ENCODE data around the gene EVA1B. TPM values are rescaled to one million over a fixed set of nuclear protein-coding genes. Genes with fewer than 3 reads are reported as not detected.

Gene EVA1B
- total and polyA plus RNA-seq, 5 experiments from 2014 or later, result 0.16 to 2.4 (median 1.2) TPM

GRCh38 chr1:36306210-36306901 lies 17.1 kb downstream of the EVA1B start, which contains the start of gene SH3D21:
SH3D21 (plus strand) TSS chr1:36306368; CDS start chr1:36306421, 53 bp downstream.
- DNase-seq, result peak in 8 of 10 donors; percentile 40 to 74 (median 48)
- peak within 1 kb of the TSS; percentile 94 to 98 (median 96) for H3K4me3 Mint-ChIP-seq
- H3K9me3 Mint-ChIP-seq, result no peaks in the 10 kb centered on the region
- H3K36me3 Mint-ChIP-seq, result peaks cover 0 to 33% (median 2%) of the 10 kb centered on the region in 3 donors
- peaks cover 4 to 18% (median 13%) of the 10 kb centered on the region in 4 donors for H3K4me1 Mint-ChIP-seq
- peak within 1 kb of the TSS; percentile 68 to 98 (median 92) for H3K27ac Mint-ChIP-seq
- POLR2A ChIA-PET, result interaction anchor here (0.6 to 2.9 kb wide), 16 partner anchors 9 to 158 kb away, joined by 3 to 10 read pairs (median 4); partner anchors contain the start of genes EVA1B, LSM10 and THRAP3
- no peaks in the 10 kb centered on the region for H3K27me3 Mint-ChIP-seq
- ATAC-seq, result peak; percentile 46 to 48

DNA sequence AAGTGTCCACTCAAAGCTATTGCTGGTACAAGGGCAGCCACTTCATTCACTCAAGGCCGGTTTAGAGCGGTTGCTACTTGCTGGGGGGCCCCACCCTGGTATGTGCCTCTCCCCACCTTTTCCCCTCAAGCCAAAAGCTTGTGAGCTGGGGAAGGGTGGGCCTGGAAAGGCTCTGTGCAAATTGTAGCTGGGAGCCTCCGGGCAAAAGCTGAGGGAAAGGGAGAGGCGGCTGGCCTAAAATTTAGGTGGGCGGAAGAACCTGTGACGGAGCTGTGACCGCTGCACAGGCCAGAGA lies 17.6 kb downstream of the EVA1B start:
- POLR2A ChIA-PET, result interaction anchor here (1.1 to 2.9 kb wide), 7 partner anchors 12 to 155 kb away, joined by 3 to 10 read pairs (median 4); partner anchors contain the start of genes LSM10 and THRAP3
- ATAC-seq (no peak), DNase-seq (no peak)
- peaks cover 0 to 38% (median 7%) of the 10 kb centered on the region in 3 donors for H3K36me3 Mint-ChIP-seq
- H3K4me3 Mint-ChIP-seq, result peak overlapping the region; percentile 54 to 98 (median 95)
- no peaks in the 10 kb centered on the region for H3K27me3 Mint-ChIP-seq
- peaks cover 4 to 18% (median 13%) of the 10 kb centered on the region in 4 donors for H3K4me1 Mint-ChIP-seq
- H3K27ac Mint-ChIP-seq, result peak overlapping the region in 5 of 10 donors; percentile 59 to 97 (median 77)
- H3K9me3 Mint-ChIP-seq, result no peaks in the 10 kb centered on the region

GRCh38 chr1:36304970-36305914 lies 18.2 kb downstream of the EVA1B start:
- H3K27ac Mint-ChIP-seq, result peak overlapping the region in 8 of 10 donors; percentile 20 to 97 (median 69)
- H3K9me3 Mint-ChIP-seq, result no peaks in the 10 kb centered on the region
- POLR2A ChIA-PET, result interaction anchor here (1.3 to 2.9 kb wide), 6 partner anchors 11 to 154 kb away, joined by 3 to 10 read pairs (median 4); partner anchors contain the start of genes LSM10 and THRAP3
- H3K4me1 Mint-ChIP-seq, result peaks cover 4 to 24% (median 13%) of the 10 kb centered on the region in 4 donors
- no peaks in the 10 kb centered on the region for H3K27me3 Mint-ChIP-seq
- peak overlapping the region; percentile 54 to 98 (median 95) for H3K4me3 Mint-ChIP-seq
- ATAC-seq (no peak), DNase-seq (no peak)
- H3K36me3 Mint-ChIP-seq, result peaks cover 0 to 44% (median 12%) of the 10 kb centered on the region in 3 donors

DNA sequence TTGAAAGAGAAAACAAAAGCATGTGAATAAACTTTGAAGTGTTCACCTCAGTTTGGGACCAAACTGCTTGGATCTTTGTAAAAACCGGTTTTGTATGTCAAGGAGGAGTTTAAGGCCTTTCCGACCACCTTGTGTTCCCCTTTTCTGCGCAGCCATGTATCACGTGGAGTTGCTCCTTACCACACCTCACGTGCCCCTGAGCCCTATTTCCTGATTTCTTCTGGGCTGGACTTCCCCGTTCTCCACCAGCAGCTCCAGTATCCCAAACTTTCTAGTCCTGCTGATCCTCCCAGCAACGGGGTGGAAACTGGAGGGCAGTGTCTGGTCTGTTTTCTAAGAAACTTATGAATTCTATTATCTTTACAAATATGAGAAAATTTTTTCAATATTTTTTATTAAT lies 18.9 kb downstream of the EVA1B start:
- Mint-ChIP-seq H3K9me3 (no peaks in the 10 kb centered on the region), H3K27ac (peak overlapping the region in 2 of 10 donors; percentile 41 to 67), H3K4me1 (peaks cover 4 to 29% (median 14%) of the 10 kb centered on the region in 4 donors), H3K4me3 (no peak overlapping the region), H3K27me3 (no peaks in the 10 kb centered on the region), H3K36me3 (peaks cover 0 to 51% (median 12%) of the 10 kb centered on the region in 3 donors)
- DNase-seq, result no peak
- no peak for ATAC-seq
- POLR2A ChIA-PET, result no interaction called here

DNA sequence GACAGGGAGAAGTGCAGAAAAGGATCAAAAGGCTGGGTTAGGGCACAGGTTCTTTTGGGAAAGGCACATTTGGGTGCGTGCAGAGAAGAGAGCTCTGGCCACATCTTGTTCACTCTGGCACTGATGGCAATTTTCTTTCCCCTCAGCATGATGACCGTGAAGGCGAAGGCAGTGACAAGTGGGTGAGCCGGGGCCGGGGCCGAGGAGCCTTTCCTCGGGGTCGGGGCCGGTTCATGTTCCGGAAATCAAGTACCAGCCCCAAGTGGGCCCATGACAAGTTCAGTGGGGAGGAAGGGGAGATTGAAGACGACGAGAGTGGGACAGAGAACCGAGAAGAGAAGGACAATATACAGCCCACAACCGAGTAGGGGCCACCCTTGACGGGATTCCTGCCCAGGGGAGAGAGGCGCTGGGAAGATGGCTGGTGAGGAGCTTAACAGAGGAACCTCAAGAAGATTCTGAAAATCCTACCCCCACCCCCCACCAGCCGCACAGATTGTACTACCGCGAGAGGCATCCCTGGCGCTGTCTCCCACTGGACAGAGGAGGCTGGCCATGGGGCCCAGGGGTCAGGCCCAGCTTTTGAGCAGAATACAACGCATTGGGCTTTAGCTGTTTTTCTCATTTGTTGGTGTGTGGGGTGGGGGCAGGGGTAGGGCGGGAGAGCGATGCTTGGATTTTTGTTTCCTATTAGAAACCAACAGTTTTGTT lies 19.6 kb downstream of the EVA1B start:
- Mint-ChIP-seq H3K36me3 (peaks cover 0 to 56% (median 12%) of the 10 kb centered on the region in 3 donors), H3K27me3 (no peaks in the 10 kb centered on the region), H3K27ac (peak overlapping the region in 5 of 10 donors; percentile 19 to 47 (median 35)), H3K4me1 (peaks cover 4 to 29% (median 14%) of the 10 kb centered on the region in 4 donors), H3K4me3 (peak overlapping the region in 3 of 10 donors; percentile 15 to 34 (median 19)), H3K9me3 (no peaks in the 10 kb centered on the region)
- DNase-seq (no peak), ATAC-seq (no peak)
- POLR2A ChIA-PET, result no interaction called here

DNA sequence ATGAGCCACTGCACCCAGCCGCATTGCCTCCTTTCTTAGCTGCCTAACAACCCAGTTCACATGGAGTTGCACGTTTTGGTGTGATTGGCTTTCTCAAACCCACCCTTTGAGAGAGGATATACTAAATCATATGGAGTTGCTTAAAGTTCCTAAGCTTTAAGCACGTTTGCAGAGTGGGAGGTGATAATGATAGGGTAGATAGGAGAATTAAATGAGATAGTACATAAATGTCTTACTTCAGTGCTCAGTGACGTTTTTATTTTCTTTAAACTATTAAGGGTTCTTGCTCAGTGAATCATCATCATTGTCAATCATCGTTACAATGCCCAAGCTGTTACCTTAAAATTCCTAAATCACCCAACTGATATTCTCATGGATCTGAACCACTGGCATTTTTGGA lies 20.2 kb downstream of the EVA1B start:
- Mint-ChIP-seq H3K9me3 (no peaks in the 10 kb centered on the region), H3K36me3 (peaks cover 0 to 61% (median 12%) of the 10 kb centered on the region in 3 donors), H3K4me1 (peaks cover 4 to 29% (median 14%) of the 10 kb centered on the region in 4 donors), H3K27me3 (no peaks in the 10 kb centered on the region), H3K4me3 (peak overlapping the region in 1 of 10 donors; percentile 15), H3K27ac (peak overlapping the region in 3 of 10 donors; percentile 19 to 47 (median 35))
- no peak for ATAC-seq
- POLR2A ChIA-PET, result no interaction called here
- no peak for DNase-seq

DNA sequence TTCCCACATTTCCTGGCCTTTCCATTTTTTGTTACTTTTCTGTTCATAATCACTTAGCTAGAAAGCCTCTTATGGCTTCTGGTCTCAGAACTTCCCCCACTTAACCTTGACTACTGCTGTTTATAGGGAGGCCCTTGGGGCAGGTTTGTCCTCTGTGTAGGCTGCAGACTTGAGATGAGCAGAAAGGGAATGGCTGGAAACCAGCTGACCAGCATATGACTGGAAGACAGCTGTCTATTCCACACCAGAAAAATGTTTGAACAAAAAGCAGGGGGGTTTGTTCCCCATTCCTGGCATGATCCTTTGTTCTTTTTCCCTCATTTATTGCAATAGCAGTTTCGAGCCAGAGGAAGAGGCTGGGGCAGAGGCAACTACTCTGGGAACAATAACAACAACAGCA lies 22.2 kb downstream of the EVA1B start:
- H3K27me3 Mint-ChIP-seq, result no peaks in the 10 kb centered on the region
- H3K4me3 Mint-ChIP-seq, result no peak overlapping the region
- peaks cover 0 to 78% (median 12%) of the 10 kb centered on the region in 3 donors for H3K36me3 Mint-ChIP-seq
- DNase-seq, result no peak
- peak overlapping the region in 7 of 10 donors; percentile 5 to 69 (median 60) for H3K27ac Mint-ChIP-seq
- H3K4me1 Mint-ChIP-seq, result peaks cover 0 to 22% (median 4%) of the 10 kb centered on the region in 4 donors
- no peak for ATAC-seq
- POLR2A ChIA-PET, result no interaction called here
- no peaks in the 10 kb centered on the region for H3K9me3 Mint-ChIP-seq

DNA sequence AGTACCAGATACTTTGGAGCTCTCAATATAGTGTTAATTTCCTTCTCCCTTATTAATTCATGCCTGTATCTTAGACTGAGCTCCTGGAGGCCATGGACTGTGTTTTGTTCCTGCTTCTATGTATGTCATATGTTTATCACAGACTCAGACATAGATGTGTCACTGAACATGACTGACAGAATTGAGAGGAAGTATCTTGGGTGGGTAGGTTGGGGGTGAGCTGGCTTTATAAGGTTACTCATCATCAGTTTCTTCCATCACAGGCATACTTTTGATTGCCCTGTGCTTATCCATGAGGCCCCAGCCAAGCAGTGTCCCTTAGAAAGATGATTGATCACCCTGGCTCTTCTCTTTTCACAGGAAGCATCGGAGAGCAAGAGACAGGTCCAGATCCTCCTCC lies 22.9 kb downstream of the EVA1B start:
- Mint-ChIP-seq H3K4me3 (no peak overlapping the region), H3K9me3 (no peaks in the 10 kb centered on the region), H3K4me1 (peaks cover 0 to 20% (median 3%) of the 10 kb centered on the region in 4 donors), H3K27ac (peak overlapping the region in 7 of 10 donors; percentile 3 to 74 (median 46)), H3K36me3 (peaks cover 0 to 85% (median 12%) of the 10 kb centered on the region in 3 donors), H3K27me3 (no peaks in the 10 kb centered on the region)
- no peak for ATAC-seq
- no peak for DNase-seq
- POLR2A ChIA-PET, result no interaction called here

DNA sequence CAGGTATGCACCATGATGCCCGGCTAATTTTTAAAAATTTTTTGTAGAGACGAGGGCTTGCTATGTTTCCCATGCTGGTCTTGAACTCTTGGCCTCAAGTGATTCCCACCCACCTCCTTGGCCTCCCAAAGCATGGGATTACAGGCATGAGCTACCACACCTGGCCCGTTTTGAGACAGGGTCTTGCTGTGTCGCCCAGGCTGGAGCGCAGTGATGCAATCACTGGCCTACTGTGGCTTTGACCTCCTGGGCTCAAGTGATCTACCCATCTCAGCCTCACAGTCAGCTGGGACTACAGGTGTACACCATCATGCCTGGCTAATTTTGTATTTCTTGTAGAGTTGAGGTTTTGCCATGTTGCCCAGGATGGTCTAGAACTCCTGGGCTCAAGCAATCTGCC lies 24.8 kb downstream of the EVA1B start:
- DNase-seq (no peak), ATAC-seq (no peak)
- Mint-ChIP-seq H3K4me3 (no peak overlapping the region), H3K27me3 (no peaks in the 10 kb centered on the region), H3K4me1 (peaks cover 0 to 11% (median 3%) of the 10 kb centered on the region in 4 donors), H3K36me3 (peaks cover 0 to 91% (median 19%) of the 10 kb centered on the region in 3 donors), H3K27ac (peak overlapping the region in 1 of 10 donors; percentile 73), H3K9me3 (no peaks in the 10 kb centered on the region)
- POLR2A ChIA-PET, result interaction anchor here (0.6 kb wide), 1 partner anchor 208 kb away, joined by 3 read pairs; no protein-coding TSS in a partner anchor

DNA sequence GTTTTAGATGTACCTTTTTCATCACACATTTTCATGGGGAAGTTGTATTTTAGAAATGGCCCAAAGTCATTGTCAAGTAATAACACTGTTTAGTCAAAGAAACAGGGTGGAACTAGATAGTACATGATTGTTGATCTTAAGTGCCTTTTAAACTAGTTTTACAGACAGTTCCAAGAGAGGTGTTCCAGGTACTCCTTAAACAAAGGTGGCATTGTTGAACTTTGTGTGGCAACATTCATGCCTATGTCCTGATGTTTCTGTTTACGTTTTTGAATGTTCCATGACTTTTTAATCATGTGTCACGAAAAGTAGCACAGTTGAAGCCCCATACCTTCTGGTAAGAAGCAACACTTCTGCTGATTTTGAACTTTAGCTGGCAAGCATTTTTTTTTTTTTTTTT lies 26.4 kb downstream of the EVA1B start:
- peak overlapping the region in 1 of 10 donors; percentile 7 for H3K27ac Mint-ChIP-seq
- DNase-seq (no peak), ATAC-seq (no peak)
- H3K9me3 Mint-ChIP-seq, result no peaks in the 10 kb centered on the region
- POLR2A ChIA-PET, result interaction anchor here (0.9 kb wide), 1 partner anchor 9 kb away, joined by 3 read pairs; the partner anchor contains the start of gene SH3D21
- peaks cover 0 to 91% (median 21%) of the 10 kb centered on the region in 3 donors for H3K36me3 Mint-ChIP-seq
- no peak overlapping the region for H3K4me3 Mint-ChIP-seq
- no peaks in the 10 kb centered on the region for H3K27me3 Mint-ChIP-seq
- H3K4me1 Mint-ChIP-seq, result peaks cover 0 to 11% (median 3%) of the 10 kb centered on the region in 4 donors

- ATAC-seq, result no peak
- peaks cover 0 to 9% (median 4%) of the 10 kb centered on the region in 4 donors for H3K4me1 Mint-ChIP-seq
- DNase-seq, result no peak
- H3K4me3 Mint-ChIP-seq, result no peak overlapping the region
- peak overlapping the region in 5 of 10 donors; percentile 16 to 74 (median 49) for H3K27ac Mint-ChIP-seq
- H3K27me3 Mint-ChIP-seq, result no peaks in the 10 kb centered on the region
- H3K9me3 Mint-ChIP-seq, result no peaks in the 10 kb centered on the region
- POLR2A ChIA-PET, result interaction anchor here (1.5 kb wide), 1 partner anchor 26 kb away, joined by 3 read pairs; no protein-coding TSS in a partner anchor
- peaks cover 0 to 90% (median 21%) of the 10 kb centered on the region in 3 donors for H3K36me3 Mint-ChIP-seq
These were observed 28.1 kb downstream of the EVA1B start for GRCh38 chr1:36295390-36295789.
